Thyroid gland (tissue), 4 donors: ENCODE measurements around the gene ZNF548. TPM values are rescaled to one million over a fixed set of nuclear protein-coding genes. Genes with fewer than 3 reads are reported as not detected.

ENCODE experiments used
- DNase-seq, 2 donors: peaks; one replicate each; pipeline ENCODE4 v3.0.0-alpha.2; 2019
- H3K27ac ChIP-seq, 3 donors: fragments of 200-600 bp; sonication (generic); 1 replicate in 2 of 3; 2 replicates in 1 of 3; pipeline ENCODE4 v1.5.1; 2016 to 2019; ENCODE audit warnings: mild to moderate bottlenecking in 1 of 3, moderate library complexity in 1 of 3
- H3K27me3 ChIP-seq: fragments of 200-600 bp; sonication (generic); one replicate; pipeline ENCODE4 v1.5.1; 2019
- H3K36me3 ChIP-seq, 2 donors: fragments of 200-600 bp; sonication (generic); one replicate each; pipeline ENCODE4 v1.5.1; 2016 to 2019
- H3K4me1 ChIP-seq, 2 donors: fragments of 200-600 bp; sonication (generic); one replicate each; pipeline ENCODE4 v1.5.1; 2017 to 2019
- H3K4me3 ChIP-seq, 3 donors: fragments of 200-600 bp; sonication (generic); replicated peaks in 1 of 3; 1 replicate in 2 of 3; 2 replicates in 1 of 3; pipeline ENCODE4 v1.5.1; 2016; ENCODE audit warnings: mild to moderate bottlenecking in 1 of 3
- H3K9me3 ChIP-seq: fragments of 200-600 bp; sonication (generic); one replicate; pipeline ENCODE4 v1.5.1; 2017
- POLR2A ChIP-seq, 2 donors: fragments of 450-650 bp; IDR thresholded peaks; one replicate each; pipeline ENCODE4 v1.6.1; 2017; ENCODE audit warnings: antibody characterized with exemption in 2 of 2, mild to moderate bottlenecking in 2 of 2, moderate library complexity in 1 of 2
- WGBS, 2 donors: methylation state at CpG; one replicate each; pipeline ENCODE4 v1.1.5; 2017; 5-methylcytosine and 5-hydroxymethylcytosine counted together
- intact Hi-C: fragments of 100-400 bp; cut with DNase I; formaldehyde crosslinking; loops from one replicate; pipeline ENCODE4 v1.15.1; 2023
- total RNA-seq, 4 donors: library from RNA; depleted of rRNA; stranded (reverse); fragments of >200 nt; gene quantifications; one replicate each; pipeline ENCODE4 v1.2.3, GENCODE V29; 2016
- TF ChIP-seq, protein P1 (sequence below), 6 experiments: fragments of 200-600 bp in 3 of 6; fragments of 450-650 bp in 3 of 6; sonication (generic) in 3 of 6; IDR thresholded peaks; one replicate each; pipeline ENCODE4 v1.5.1; 2016 to 2019; ENCODE audit warnings: antibody characterized with exemption in 6 of 6, mild to moderate bottlenecking in 2 of 6, inconsistent platforms in 1 of 6, moderate library complexity in 1 of 6

Gene ZNF548
- total RNA-seq, result 10 to 100 TPM; 22.3 to 31.0 (median 28.1) TPM

DNA sequence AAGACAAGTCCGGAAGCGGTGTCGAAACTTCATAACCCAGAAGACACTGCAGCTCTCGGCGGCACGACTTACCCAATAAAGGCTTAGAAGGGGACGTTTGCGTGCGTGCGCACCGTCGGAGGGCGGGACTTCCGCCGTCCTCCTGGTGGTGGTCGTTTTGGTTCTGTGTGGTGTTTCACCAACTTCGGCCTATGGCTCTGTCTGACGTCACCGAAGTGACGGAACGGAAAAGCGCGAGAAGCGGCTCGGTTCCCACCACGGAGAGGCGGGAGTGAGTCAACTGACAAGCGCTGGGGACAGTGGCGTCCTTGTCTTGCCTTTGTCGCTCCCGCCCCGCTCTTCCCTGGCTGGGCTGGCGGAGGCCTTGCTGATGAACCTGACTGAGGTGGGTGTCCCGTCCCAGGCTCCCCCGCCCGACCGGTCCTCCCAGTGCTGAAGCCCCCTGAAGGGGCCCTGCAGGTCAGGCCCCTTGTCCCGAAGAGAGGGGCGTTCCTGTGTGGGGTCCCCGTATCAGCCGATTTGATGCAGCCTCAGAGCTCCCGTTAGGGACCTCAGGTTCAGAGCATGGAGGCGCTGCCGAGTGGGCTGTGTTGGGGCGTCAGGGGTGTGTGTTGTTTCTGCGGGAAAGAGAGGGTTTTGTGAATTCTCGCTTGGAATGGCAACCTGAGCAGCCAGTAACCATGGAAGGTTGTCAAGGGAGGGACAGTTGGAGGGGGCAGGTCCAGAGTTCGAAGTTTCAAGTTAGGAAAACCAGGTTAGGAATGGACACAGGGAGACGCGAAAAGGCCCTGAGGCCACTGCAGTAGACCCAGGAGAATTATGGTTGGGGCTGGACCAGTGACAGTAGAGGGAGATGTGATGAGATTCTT, at the start of gene ZNF548:
TSS of gene ZNF548 (plus strand) at position 125 of the 869 bp plus-strand sequence. CDS start at position 371, 246 bp downstream.
- intact Hi-C loops, result no loop called here
- Histone ChIP-seq H3K36me3 (no peaks in the 10 kb centered on the region), H3K9me3 (no peaks in the 10 kb centered on the region), H3K4me1 (peaks cover 10 to 17% of the 10 kb centered on the region in 2 donors), H3K27me3 (no peaks in the 10 kb centered on the region), H3K27ac (peak within 1 kb of the TSS; percentile 82 to 94 (median 90)), H3K4me3 (peak within 1 kb of the TSS; percentile 23 to 72 (median 61))
- peak; percentile 97 to 98 for DNase-seq
- 0 to 1% methylated on average over 31 to 34 of the region's 50 CpGs for WGBS, 2 donors
- peak in 1 of 2 donors; percentile 74 for TF ChIP-seq POLR2A (IDR thresholded peaks at IDR 0.05)
- TF ChIP-seq, protein P1, sequence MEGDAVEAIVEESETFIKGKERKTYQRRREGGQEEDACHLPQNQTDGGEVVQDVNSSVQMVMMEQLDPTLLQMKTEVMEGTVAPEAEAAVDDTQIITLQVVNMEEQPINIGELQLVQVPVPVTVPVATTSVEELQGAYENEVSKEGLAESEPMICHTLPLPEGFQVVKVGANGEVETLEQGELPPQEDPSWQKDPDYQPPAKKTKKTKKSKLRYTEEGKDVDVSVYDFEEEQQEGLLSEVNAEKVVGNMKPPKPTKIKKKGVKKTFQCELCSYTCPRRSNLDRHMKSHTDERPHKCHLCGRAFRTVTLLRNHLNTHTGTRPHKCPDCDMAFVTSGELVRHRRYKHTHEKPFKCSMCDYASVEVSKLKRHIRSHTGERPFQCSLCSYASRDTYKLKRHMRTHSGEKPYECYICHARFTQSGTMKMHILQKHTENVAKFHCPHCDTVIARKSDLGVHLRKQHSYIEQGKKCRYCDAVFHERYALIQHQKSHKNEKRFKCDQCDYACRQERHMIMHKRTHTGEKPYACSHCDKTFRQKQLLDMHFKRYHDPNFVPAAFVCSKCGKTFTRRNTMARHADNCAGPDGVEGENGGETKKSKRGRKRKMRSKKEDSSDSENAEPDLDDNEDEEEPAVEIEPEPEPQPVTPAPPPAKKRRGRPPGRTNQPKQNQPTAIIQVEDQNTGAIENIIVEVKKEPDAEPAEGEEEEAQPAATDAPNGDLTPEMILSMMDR (IDR thresholded peaks at IDR 0.05), result peak in 4 of 6 experiments; percentile 22 to 48 (median 37)

DNA sequence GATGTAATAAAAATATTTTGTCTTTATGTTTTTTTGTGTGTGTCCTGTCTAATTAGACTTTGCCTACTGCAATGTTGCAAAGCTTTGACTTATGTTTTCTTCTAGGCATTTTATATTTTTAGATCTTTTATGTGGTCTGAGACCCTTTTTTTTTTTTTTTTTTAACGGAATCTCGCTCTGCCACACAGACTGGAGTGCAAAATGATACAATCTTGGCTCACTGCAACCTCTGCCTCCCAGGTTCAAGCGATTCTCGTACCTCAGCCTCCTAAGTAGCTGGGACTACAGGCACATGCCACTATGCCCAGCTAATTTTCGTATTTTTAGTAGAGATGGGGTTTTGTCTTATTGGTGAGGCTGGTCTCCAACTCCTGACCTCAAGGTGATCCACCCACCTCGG, 47.1 kb upstream of the ZNF548 start:
- Histone ChIP-seq H3K36me3 (no peaks in the 10 kb centered on the region), H3K27ac (no peak overlapping the region), H3K27me3 (no peaks in the 10 kb centered on the region), H3K4me3 (no peak overlapping the region), H3K4me1 (no peaks in the 10 kb centered on the region), H3K9me3 (no peaks in the 10 kb centered on the region)
- WGBS, 2 donors, result 76 to 78% methylated on average over 6 of the region's 6 CpGs
- intact Hi-C loops, result no loop called here
- DNase-seq, result no peak
- no peak for TF ChIP-seq POLR2A (IDR thresholded peaks at IDR 0.05)
- TF ChIP-seq, protein P1 (IDR thresholded peaks at IDR 0.05), result no peak

DNA sequence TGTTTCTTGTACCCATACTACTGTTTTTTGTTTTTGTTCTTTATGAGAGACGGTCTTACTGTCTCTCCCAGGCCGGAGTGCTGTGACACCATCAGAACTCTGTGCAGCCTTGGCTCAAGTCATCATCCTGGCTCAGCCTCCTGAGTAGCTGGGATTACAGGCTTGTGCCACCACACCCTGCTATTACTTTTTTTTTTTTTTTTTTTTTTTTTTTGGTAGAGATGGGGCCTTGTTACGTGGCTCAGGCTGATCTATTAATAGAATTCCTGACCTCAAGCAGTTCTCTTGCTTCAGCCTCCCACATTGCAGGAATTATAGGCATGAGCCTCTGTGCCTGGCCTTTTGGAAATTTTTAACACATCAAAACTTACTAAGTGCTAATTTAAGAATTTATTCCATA, 41.5 kb upstream of the ZNF548 start:
- no peak for DNase-seq
- H3K27ac ChIP-seq, result no peak overlapping the region
- no peaks in the 10 kb centered on the region for H3K36me3 ChIP-seq
- no peak overlapping the region for H3K4me3 ChIP-seq
- TF ChIP-seq, protein P1 (IDR thresholded peaks at IDR 0.05), result no peak
- no peak for TF ChIP-seq POLR2A (IDR thresholded peaks at IDR 0.05)
- intact Hi-C loops, result no loop called here
- 70 to 79% methylated on average over 3 of the region's 3 CpGs for WGBS, 2 donors
- no peaks in the 10 kb centered on the region for H3K9me3 ChIP-seq
- H3K27me3 ChIP-seq, result no peaks in the 10 kb centered on the region
- H3K4me1 ChIP-seq, result peaks cover 7 to 11% of the 10 kb centered on the region in 2 donors

DNA sequence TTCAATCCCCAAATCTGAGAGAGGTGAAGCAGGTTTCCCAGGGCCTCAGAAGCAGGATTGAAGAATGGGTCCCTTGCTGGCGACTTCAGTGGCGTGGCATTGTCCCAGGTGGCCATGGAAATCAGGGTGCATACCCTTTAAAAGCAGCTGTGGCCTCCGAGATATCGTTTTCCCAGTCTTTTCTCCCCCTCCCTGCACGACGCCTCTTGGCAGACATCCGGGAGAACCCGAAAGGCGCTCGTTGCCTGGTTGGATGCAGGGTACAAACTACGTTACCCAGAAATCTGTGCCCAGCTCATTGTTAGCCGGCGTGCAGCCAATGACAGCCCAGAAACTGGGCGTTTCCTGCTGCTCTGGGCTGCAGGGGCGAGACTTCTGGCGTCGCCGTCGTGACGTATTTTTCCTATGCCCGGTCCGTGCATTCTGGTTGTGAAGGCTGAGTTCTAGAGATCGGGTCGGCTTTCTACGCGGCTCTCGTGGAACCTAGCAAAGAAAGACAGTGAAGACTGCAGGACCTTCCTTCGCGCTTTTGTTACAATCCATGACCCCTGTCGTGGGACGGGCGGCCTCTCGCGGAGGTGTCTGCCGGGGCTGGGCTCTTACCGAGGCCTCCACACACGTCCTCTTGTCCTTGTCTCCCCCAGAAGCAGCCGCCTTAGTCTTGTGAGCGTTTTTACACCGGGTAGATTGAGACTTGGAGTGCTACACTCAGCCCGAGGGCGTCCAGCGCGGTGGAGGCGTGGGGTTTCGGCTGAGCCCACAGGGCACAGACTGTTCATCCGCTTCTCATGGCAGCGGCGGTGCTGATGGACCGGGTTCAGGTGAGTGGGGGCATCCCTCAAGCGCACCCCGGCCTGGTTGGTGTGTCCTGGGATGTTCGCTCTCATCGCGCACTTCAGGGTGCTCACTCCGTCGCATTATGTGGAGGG, 38.5 kb upstream of the ZNF548 start, which contains the start of gene ZNF304:
TSS of gene ZNF304 (plus strand) at position 395 of the 929 bp plus-strand sequence. CDS start at position 789, 394 bp downstream.
- 2 to 4% methylated on average over 26 to 31 of the region's 57 CpGs for WGBS, 2 donors
- intact Hi-C loops, result no loop called here

More for the DNA sequence above, 38.5 kb upstream of the ZNF548 start, which contains the start of gene ZNF304:
- Histone ChIP-seq H3K27ac (peak within 1 kb of the TSS; percentile 19 to 74 (median 65)), H3K9me3 (no peaks in the 10 kb centered on the region), H3K4me1 (peaks cover 7 to 14% of the 10 kb centered on the region in 2 donors), H3K4me3 (peak within 1 kb of the TSS; percentile 82 to 98 (median 85)), H3K36me3 (peaks cover 18 to 22% of the 10 kb centered on the region in 2 donors), H3K27me3 (no peaks in the 10 kb centered on the region)
- DNase-seq, result peak; percentile 95
- TF ChIP-seq, protein P1 (IDR thresholded peaks at IDR 0.05), result no peak
- TF ChIP-seq POLR2A (IDR thresholded peaks at IDR 0.05), result peak in 1 of 2 donors; percentile 32
